ENCODE measurements around the gene PPP1R12C.

Gene PPP1R12C

DNA sequence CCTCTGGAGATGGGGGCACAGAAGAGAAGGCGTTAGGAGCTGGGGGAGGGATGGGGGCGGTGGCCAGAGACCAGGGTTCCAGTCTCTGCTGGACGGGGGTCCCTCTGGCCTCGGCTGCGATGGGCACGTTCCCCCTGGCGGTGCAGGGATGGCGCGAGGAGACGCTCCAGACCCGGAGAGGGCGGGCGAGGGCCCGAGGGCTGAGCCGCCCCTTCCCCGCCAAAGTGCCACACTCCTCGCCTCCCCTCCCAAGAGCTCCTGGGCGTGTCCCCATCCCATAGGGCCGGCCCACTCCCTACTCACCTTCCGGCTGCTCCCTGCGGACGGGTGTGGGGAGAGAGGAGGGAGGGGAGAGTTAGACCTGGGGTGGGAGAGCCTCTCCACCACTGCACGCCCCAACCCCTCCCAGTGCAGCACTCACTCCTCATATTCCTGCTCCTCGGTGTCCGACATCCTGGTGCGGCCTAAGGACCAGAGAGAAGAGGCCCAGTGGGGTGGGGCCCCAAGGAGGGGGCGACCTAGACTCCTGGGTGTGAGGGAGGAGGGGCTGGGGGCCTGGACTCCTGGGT lies 29.4 kb upstream of the PPP1R12C start:
- DNase-seq (ENCODE audit: low read depth), result no peak

GRCh38 chr19:55146078-55146704 lies 28.8 kb upstream of the PPP1R12C start:
- DNase-seq (ENCODE audit: low read depth), result no peak

DNA sequence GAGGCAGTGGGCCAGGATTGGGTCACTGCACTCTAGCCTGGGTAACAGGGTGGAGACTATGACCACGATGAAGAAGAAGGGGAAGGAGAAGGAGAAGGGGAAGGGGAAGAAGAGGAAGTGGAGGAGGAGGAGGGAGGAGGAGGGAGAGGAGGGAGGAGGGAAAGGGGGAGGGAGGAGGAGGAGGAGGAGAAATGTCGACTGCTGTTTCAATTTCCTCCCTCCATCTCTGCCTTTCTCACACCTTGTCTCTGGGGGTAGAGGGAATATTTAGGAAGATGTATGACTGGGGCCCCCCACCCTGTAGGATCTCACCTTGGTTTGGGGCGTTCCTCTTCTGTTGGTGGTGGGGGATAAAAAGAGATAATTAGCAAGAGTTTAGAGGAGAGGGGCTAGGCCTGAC lies 27.8 kb upstream of the PPP1R12C start:
- DNase-seq (ENCODE audit: low read depth), result no peak

DNA sequence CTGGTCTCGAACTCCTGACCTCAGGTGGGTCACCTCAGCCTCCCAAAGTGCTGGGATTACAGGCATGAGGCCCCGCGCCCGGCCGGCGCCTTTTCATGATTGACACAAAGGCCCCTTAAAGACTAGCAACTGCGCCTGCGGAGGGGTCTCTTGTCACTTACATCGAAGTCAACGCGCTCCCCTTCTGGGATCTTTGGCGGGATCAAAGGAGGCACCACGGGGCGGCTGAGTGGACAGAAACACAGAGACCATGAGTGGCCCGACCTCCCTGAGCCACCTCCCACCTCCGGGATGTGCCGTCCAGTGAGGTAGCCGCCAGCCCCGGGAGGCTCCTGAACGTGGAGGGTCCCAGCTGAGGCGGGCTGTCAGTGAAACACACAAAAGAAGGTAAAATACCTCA lies 24.3 kb upstream of the PPP1R12C start:
- DNase-seq (ENCODE audit: low read depth), result no peak

- DNase-seq (ENCODE audit: low read depth), result no peak
Observed at GRCh38 chr19:55137915-55138314, 20.5 kb upstream of the PPP1R12C start.

DNA sequence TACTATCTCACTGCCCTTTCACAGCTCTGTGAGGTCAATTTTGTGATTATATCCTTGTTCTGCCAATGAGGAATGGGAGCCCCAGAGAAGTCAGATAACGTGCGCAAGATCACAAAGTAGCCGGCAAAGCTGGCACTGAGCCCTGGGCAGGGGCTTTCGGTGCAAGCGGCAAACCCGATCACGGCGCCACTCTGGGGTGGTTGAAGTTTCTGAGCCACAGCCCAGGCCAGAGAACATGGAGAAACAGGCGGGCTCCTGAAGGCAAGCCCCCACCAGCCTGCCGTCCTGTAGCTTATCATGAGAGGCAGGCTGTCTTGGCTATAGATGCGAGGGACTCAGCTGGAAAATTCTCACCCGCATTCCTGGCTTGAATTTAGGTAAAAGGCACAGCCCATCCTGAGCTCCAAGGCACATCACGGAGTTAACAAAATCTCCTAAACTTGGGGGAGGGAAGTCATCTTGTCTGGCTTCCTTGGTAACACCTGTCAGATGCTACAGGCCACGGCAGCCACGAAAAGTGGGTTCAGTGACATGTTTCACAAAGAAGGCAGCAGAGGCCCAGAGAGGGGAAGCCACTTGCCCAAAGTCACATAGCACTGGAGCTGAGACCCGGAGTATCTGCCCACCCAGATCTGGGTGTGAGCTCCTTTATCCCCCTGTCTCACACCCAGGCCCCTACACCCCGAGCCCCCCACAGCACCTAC lies 19.1 kb upstream of the PPP1R12C start:
- DNase-seq (ENCODE audit: low read depth), result no peak

- DNase-seq (ENCODE audit: low read depth), result no peak
Observed at GRCh38 chr19:55134736-55135135, 17.3 kb upstream of the PPP1R12C start.

DNA sequence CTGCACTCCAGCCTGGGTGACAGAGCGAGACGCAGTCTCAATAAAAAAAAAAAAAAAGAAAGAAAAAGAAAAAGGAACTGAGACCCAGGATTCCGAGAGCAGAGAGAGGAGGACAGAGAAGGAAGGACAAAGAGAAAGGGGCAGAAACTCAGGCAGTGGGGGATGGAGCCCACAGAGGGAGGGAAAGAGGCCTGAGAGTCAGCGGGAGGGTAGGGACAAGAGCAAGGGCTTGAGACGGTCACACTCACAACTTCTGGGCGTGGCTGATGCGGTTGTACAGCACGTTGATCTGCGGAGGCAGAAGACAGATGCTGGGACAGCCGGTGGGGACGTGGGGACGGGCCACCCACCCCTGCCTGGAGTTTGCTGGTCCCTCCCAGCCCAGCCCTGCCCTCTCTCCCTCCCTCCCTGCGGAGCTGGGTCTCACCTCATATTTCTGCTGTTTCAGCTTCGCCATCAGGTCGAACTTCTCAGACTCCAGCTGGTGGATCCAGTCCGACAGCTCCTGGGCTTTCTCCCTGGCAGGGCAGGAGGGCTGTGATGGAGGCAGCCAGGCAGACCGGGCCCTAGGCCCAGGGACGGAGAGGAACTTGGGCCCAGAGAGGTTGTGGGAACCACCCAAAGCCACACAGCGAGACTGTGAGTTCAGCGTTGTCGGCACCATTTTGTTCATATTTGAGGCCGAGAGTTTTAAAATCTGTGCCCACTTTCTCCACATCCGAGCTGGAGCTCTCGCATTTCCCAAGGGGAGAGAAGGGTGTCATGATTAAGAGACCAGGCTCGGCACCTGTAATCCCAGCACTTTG lies 16.4 kb upstream of the PPP1R12C start:
- DNase-seq (ENCODE audit: low read depth), result no peak

GRCh38 chr19:55132453-55133129 lies 15.2 kb upstream of the PPP1R12C start:
- no peak for DNase-seq (ENCODE audit: low read depth)

GRCh38 chr19:55131421-55131820 lies 14.0 kb upstream of the PPP1R12C start:
- no peak for DNase-seq (ENCODE audit: low read depth)

- no peak for DNase-seq (ENCODE audit: low read depth)
Observed at GRCh38 chr19:55119053-55119452, 1.6 kb upstream of the PPP1R12C start.

DNA sequence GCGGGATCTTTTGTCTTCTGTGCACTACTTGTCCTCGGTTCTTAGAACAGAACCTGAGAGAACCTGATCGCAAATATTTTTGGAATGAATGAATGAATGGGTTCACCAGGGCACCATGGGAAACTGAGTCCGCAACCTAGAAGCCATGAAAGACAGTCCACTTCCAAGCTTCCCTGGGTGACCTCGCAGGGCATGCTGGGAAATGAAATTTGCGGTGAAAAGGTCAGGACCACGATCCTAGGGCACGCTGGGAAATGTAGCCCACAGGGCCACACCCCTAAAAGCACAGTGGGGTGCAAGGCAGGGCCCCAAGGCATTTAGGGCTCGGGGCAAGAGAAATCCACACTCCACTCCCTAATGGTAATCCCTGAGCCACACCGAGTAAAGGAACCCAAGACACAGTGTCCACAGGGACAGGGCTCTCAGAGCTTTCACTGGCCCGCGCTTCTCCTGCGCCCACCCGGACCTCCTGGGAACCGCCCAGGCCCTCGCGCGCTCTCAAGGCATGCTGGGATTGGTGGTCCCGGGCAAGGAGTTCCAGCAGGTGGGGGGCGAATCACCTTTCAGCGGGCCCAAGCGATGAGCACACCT lies 1.1 kb upstream of the PPP1R12C start:
- DNase-seq (ENCODE audit: low read depth), result no peak

DNA sequence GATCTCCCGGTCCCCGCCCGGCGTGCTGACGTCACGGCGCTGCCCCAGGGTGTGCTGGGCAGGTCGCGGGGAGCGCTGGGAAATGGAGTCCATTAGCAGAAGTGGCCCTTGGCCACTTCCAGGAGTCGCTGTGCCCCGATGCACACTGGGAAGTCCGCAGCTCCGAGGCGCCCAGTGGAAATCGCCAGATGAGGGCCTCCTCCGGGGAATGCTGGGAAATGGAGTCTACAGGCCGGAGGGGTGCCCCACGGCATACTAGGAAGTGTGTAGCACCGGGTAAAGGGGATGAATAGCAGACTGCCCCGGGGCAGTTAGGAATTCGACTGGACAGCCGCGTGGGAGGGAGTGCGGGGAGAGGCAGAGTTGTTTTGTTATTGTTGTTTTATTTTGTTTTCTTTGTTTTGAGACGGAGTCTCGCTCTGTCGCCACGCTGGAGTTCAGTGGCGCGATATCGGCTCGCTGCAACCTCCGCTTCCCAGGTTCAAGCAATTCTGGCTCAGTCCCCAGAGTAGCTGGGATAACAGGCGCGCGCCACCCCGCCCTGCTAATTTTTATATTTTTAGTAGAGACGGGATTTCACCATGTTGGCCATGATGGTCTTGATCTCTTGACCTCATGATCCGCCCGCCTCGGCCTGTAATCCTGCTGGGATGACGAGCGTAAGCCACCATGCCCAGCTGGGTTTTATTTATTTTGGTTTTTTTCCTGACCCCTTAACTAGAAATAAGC lies 390 bp upstream of the PPP1R12C start:
- DNase-seq (ENCODE audit: low read depth), result peak; percentile 98

- DNase-seq (ENCODE audit: low read depth), result peak; percentile 22
Observed at GRCh38 chr19:55116232-55116858, 1.1 kb downstream of the PPP1R12C start.

DNA sequence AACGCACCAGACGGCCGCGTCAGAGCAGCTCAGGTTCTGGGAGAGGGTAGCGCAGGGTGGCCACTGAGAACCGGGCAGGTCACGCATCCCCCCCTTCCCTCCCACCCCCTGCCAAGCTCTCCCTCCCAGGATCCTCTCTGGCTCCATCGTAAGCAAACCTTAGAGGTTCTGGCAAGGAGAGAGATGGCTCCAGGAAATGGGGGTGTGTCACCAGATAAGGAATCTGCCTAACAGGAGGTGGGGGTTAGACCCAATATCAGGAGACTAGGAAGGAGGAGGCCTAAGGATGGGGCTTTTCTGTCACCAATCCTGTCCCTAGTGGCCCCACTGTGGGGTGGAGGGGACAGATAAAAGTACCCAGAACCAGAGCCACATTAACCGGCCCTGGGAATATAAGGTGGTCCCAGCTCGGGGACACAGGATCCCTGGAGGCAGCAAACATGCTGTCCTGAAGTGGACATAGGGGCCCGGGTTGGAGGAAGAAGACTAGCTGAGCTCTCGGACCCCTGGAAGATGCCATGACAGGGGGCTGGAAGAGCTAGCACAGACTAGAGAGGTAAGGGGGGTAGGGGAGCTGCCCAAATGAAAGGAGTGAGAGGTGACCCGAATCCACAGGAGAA lies 1.9 kb downstream of the PPP1R12C start:
- DNase-seq (ENCODE audit: low read depth), result no peak

GRCh38 chr19:55114566-55115145 lies 2.8 kb downstream of the PPP1R12C start:
- no peak for DNase-seq (ENCODE audit: low read depth)

DNA sequence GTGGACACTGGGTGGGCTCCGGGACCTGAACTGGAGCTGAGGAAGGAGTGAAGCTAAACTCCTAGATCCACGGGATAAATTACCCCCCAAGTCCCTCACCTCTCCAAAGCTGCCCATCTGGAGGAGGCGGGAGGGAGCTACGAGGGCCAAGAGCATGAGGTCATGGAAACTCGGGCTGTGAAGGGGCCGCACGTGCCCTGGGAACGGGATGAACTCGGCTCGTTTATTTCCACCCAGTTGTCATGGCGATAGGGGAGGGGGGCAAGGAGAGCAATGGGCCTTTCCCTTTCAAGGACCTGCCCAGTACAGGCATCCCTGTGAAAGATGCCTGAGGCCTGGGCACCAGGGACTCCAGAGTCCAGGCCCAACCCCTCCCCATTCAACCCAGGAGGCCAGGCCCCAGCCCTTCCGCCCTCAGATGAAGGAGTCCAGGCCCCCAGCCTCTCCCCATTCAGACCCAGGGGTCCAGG lies 3.8 kb downstream of the PPP1R12C start:
- DNase-seq (ENCODE audit: low read depth), result no peak

DNA sequence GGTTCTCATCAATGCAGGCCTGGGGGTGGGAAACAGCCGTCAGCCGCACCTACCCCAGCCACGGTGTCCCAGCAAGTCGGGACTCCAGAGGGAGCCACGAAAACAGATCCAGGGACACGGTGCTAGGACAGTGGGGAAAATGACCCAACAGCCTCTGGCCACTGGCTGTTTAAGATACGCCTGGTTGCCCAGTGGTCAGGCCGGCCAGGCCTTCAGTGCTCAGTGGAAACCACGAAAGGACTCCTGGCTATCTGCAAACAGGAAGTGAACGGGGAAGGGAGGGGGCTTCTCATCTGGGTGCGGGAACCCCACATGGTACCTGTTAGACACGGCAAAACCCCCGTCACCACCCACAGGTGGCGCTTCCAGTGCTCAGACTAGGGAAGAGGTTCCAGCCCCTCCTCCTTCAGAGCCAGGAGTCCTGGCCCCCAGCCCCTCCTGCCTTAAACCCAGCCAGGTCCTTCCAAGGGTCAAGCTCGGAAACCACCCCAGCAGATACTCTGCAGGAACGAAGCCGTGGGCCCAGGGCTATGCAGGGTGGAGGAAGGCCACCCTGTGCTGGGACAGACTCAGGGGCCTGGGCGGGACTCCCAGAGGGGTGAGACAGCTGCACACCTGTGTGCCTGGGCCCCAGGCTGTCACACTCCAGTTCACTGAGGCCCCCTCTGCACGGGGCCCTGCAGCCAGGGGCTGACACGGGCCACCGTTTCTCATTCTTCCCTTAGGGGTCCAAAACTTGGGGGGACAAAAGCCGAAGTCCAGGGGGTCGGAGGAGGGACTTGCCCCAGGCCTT lies 4.5 kb downstream of the PPP1R12C start:
- no peak for DNase-seq (ENCODE audit: low read depth)

- DNase-seq (ENCODE audit: low read depth), result no peak
Observed at GRCh38 chr19:55112246-55112776, 5.1 kb downstream of the PPP1R12C start.

Measured in stimulated activated CD8-positive, alpha-beta memory T cell treated with anti-CD3 and anti-CD28 coated beads, Interleukin-12 subunit alpha, Interleukin-12 subunit beta, amount 100 ng/mL, for 4 hours (primary cell).